Heart left ventricle (tissue), 13 donors: Measurements from ENCODE around the gene TMEM175.

Experiments used
- POLR2A ChIP-seq, 2 donors: fragments of 450-650 bp; IDR thresholded peaks; one replicate each; pipeline ENCODE4 v1.6.1; 2017; ENCODE audit warnings: antibody characterized with exemption in 2 of 2, mild to moderate bottlenecking in 2 of 2, moderate library complexity in 2 of 2
- TF ChIP-seq, protein P1 (sequence below), 12 donors: fragments of 200-600 bp; sonication (generic) in 4 of 12; IDR thresholded peaks; one replicate each; pipeline versions ENCODE4 v1.5.0 to v1.8.0; 2018 to 2022; ENCODE audit warnings: antibody characterized with exemption in 12 of 12, mild to moderate bottlenecking in 5 of 12
- donor health status: ischemic (EF 13 %, LVEDD 7.1; RV severe dilation, severe dysfunction).
- donor health status: DM: no; HTN: yes; CAD: no.
- donor health status: DM: no; HTN: no; CAD: no.
- donor health status: ischemic (EF 25% LVEDD 6.9; RV normal size, moderate dysfunction).
- donor health status: ischemic (EF 25% LVEDD 5.7; RV mildly dilated, moderate dysfunction).
- donor health status: ischemic (EF 35%, LVEDD 5.7; RV mildly dilated, moderate dysfunction).
- donor health status: nonischemic (EF 11% LVEDD 7.7; RV severe dilation, severe dysfunction).
- donor health status: DM: yes; HTN: yes; CAD: no.
- donor health status: PGD.
- donor health status: ischemic (EF 29% LVEDD 5.4; RV normal size, mild dysfunction).
- donor health status: nonischemic (EF 23%, LVEDD 6.1; RV moderate dilation, normal function).

GRCh38 chr4:954211-955020, 22.2 kb downstream of the TMEM175 start:
- TF ChIP-seq, protein P1, sequence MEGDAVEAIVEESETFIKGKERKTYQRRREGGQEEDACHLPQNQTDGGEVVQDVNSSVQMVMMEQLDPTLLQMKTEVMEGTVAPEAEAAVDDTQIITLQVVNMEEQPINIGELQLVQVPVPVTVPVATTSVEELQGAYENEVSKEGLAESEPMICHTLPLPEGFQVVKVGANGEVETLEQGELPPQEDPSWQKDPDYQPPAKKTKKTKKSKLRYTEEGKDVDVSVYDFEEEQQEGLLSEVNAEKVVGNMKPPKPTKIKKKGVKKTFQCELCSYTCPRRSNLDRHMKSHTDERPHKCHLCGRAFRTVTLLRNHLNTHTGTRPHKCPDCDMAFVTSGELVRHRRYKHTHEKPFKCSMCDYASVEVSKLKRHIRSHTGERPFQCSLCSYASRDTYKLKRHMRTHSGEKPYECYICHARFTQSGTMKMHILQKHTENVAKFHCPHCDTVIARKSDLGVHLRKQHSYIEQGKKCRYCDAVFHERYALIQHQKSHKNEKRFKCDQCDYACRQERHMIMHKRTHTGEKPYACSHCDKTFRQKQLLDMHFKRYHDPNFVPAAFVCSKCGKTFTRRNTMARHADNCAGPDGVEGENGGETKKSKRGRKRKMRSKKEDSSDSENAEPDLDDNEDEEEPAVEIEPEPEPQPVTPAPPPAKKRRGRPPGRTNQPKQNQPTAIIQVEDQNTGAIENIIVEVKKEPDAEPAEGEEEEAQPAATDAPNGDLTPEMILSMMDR (IDR thresholded peaks at IDR 0.05): no peak
- TF ChIP-seq POLR2A (IDR thresholded peaks at IDR 0.05): no peak
